Measurements from ENCODE around the gene TMEM33. TPM values are rescaled to one million over a fixed set of nuclear protein-coding genes. Genes with fewer than 3 reads are reported as not detected.

The TMEM33 gene
- total RNA-seq, 3 donors from 2014 or later: 35.7 to 52.7 (median 42.0) TPM

DNA sequence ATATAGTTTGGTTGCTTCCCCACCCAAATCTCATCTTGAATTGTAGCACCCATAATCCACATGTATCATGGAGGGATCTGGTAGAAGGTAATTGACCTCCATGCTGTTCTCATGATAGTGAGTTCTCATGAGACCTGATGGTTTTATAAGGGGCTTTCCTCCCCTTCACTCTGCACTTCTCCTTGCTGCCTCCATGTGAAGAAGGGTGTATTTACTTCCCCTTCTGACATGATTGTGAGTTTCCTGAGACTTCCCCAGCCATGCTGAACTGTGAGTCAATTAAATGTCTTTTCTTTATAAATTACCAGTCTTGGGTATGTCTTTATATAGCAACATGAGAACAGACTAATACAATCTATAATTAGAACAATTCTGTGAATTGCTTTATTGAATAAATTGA lies 34.4 kb downstream of the TMEM33 start:
- Histone ChIP-seq H3K36me3 (no peaks in the 10 kb centered on the region), H3K27ac (no peak overlapping the region), H3K4me3 (no peak overlapping the region), H3K4me1 (no peaks in the 10 kb centered on the region), H3K27me3 (no peaks in the 10 kb centered on the region), H3K9me3 (peaks cover 8 to 9% of the 10 kb centered on the region in 2 donors)
- TF ChIP-seq POLR2A (IDR thresholded peaks at IDR 0.05): no peak
- no peak for TF ChIP-seq POLR2AphosphoS5 (IDR thresholded peaks at IDR 0.05)
- TF ChIP-seq, protein P1, sequence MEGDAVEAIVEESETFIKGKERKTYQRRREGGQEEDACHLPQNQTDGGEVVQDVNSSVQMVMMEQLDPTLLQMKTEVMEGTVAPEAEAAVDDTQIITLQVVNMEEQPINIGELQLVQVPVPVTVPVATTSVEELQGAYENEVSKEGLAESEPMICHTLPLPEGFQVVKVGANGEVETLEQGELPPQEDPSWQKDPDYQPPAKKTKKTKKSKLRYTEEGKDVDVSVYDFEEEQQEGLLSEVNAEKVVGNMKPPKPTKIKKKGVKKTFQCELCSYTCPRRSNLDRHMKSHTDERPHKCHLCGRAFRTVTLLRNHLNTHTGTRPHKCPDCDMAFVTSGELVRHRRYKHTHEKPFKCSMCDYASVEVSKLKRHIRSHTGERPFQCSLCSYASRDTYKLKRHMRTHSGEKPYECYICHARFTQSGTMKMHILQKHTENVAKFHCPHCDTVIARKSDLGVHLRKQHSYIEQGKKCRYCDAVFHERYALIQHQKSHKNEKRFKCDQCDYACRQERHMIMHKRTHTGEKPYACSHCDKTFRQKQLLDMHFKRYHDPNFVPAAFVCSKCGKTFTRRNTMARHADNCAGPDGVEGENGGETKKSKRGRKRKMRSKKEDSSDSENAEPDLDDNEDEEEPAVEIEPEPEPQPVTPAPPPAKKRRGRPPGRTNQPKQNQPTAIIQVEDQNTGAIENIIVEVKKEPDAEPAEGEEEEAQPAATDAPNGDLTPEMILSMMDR (IDR thresholded peaks at IDR 0.05): no peak
- intact Hi-C loops (cut with DNase I; ENCODE audit: low total_unique reads): loop anchor here (2.0 kb wide), 1 partner anchor 51 kb away; no protein-coding TSS in a partner anchor
- no peak for DNase-seq (ENCODE audit: low spot score in 2 of 2)

DNA sequence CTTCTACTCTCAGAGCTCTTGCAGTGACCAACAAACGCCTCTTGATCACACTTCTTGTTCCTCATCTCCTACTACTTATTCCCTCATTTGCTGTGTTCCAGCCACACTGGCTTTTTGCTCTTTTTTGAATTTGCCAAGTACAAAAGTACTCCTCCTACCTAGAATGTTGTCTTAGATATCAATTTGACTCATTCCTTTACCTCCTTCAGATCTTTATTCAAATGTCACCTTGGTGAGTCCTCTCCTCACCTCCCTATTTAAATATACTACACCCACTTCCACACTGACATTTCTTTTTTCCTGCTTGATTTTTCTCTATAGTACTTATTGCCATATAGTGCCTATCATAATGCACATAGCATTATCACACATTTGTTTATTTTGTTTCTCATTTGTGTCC lies 40.1 kb downstream of the TMEM33 start:
- H3K4me1 ChIP-seq: no peaks in the 10 kb centered on the region
- no peaks in the 10 kb centered on the region for H3K36me3 ChIP-seq
- no peaks in the 10 kb centered on the region for H3K27me3 ChIP-seq
- H3K27ac ChIP-seq: no peak overlapping the region
- intact Hi-C loops (cut with DNase I; ENCODE audit: low total_unique reads): no loop called here
- H3K9me3 ChIP-seq: no peaks in the 10 kb centered on the region
- no peak overlapping the region for H3K4me3 ChIP-seq
- TF ChIP-seq POLR2A (IDR thresholded peaks at IDR 0.05): no peak
- no peak for TF ChIP-seq POLR2AphosphoS5 (IDR thresholded peaks at IDR 0.05)
- TF ChIP-seq, protein P1 (IDR thresholded peaks at IDR 0.05): no peak
- DNase-seq (ENCODE audit: low spot score in 2 of 2): no peak

DNA sequence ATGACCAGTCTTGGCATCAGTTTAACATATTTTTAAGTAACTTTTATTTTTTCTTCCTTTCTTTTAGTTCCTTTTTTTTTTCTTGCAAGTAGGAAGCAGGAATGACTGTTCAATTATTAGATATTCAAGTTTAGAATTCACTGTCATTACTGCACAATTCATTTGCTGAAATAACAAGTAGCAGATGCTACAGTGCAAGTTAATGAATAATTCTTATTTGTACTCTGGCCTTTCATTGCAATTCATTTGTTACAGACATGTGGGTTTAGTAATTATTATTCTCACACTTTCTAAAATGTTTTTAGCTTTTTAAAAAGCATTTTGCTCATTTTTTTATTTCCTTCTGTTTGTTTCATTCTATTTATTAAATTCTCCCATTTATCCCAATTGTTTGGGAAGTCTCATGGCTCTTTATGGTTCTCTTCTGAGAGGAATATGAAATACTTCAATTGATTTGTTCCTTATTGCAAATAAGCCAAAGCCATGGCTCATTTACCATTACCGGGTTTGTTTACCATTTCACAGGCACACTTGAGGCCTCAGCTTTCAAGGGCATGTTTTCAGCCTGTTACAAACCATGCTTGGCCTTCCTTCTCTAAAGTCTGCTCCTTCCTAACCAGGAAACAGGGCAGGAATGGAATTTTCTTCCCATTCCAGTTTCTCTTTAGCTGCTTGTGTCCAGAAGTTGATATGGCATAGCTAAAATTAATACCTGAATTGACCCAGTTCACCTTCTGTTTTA lies 41.7 kb downstream of the TMEM33 start:
- Histone ChIP-seq H3K27me3 (no peaks in the 10 kb centered on the region), H3K4me1 (no peaks in the 10 kb centered on the region), H3K27ac (no peak overlapping the region), H3K9me3 (no peaks in the 10 kb centered on the region), H3K36me3 (no peaks in the 10 kb centered on the region), H3K4me3 (no peak overlapping the region)
- DNase-seq (ENCODE audit: low spot score in 2 of 2): no peak
- TF ChIP-seq POLR2AphosphoS5 (IDR thresholded peaks at IDR 0.05): no peak
- no peak for TF ChIP-seq POLR2A (IDR thresholded peaks at IDR 0.05)
- TF ChIP-seq, protein P1 (IDR thresholded peaks at IDR 0.05): no peak
- intact Hi-C loops (cut with DNase I; ENCODE audit: low total_unique reads): no loop called here

GRCh38 chr4:41977709-41978108 lies 42.5 kb downstream of the TMEM33 start:
- TF ChIP-seq, protein P1 (IDR thresholded peaks at IDR 0.05): no peak
- TF ChIP-seq POLR2AphosphoS5 (IDR thresholded peaks at IDR 0.05): no peak
- no peak for TF ChIP-seq POLR2A (IDR thresholded peaks at IDR 0.05)
- intact Hi-C loops (cut with DNase I; ENCODE audit: low total_unique reads): no loop called here
- H3K9me3 ChIP-seq: no peaks in the 10 kb centered on the region
- no peaks in the 10 kb centered on the region for H3K27me3 ChIP-seq
- no peak overlapping the region for H3K4me3 ChIP-seq
- H3K36me3 ChIP-seq: no peaks in the 10 kb centered on the region
- no peak overlapping the region for H3K27ac ChIP-seq
- DNase-seq (ENCODE audit: low spot score in 2 of 2): no peak
- no peaks in the 10 kb centered on the region for H3K4me1 ChIP-seq

- Histone ChIP-seq H3K4me3 (no peak within 1 kb of the TSS), H3K36me3 (no peaks in the 10 kb centered on the region), H3K4me1 (no peaks in the 10 kb centered on the region), H3K27me3 (no peaks in the 10 kb centered on the region), H3K27ac (no peak within 1 kb of the TSS), H3K9me3 (no peaks in the 10 kb centered on the region)
- no peak for TF ChIP-seq POLR2AphosphoS5 (IDR thresholded peaks at IDR 0.05)
- TF ChIP-seq, protein P1 (IDR thresholded peaks at IDR 0.05): no peak
- no peak for TF ChIP-seq POLR2A (IDR thresholded peaks at IDR 0.05)
- DNase-seq (ENCODE audit: low spot score in 2 of 2): no peak
- intact Hi-C loops (cut with DNase I; ENCODE audit: low total_unique reads): no loop called here
Measured at GRCh38 chr4:41981456-41981855, 46.2 kb downstream of the TMEM33 start, which contains the start of gene DCAF4L1. TSS of gene DCAF4L1 (plus strand) at chr4:41981756. CDS start at chr4:41981793, 37 bp downstream.
